NCI-H774 (cell line): ENCODE measurements around the gene GPC6.

Experiments used
- DNase-seq: peaks from one replicate; lab custom pipeline; 2025; lab: John Stamatoyannopoulos, UW

The GPC6 gene

GRCh38 chr13:94413598-94413944 is 1187.0 kb downstream of the GPC6 start:
- no peak for DNase-seq

GRCh38 chr13:94414141-94414540 is 1187.5 kb downstream of the GPC6 start:
- DNase-seq: no peak

GRCh38 chr13:94414708-94415107 is 1188.1 kb downstream of the GPC6 start:
- DNase-seq: no peak

GRCh38 chr13:94415500-94416237 is 1189.1 kb downstream of the GPC6 start:
- peak; percentile 22 for DNase-seq

GRCh38 chr13:94416454-94417080 is 1190.0 kb downstream of the GPC6 start:
- peak; percentile 66 for DNase-seq

GRCh38 chr13:94417294-94417693 is 1190.7 kb downstream of the GPC6 start:
- no peak for DNase-seq

GRCh38 chr13:94419304-94419924 is 1192.8 kb downstream of the GPC6 start:
- no peak for DNase-seq

- no peak for DNase-seq
These were observed 1193.3 kb downstream of the GPC6 start for GRCh38 chr13:94419925-94420305.

- peak; percentile 23 for DNase-seq
These were observed 1200.8 kb downstream of the GPC6 start for GRCh38 chr13:94427313-94427953.

- no peak for DNase-seq
These were observed 1205.0 kb downstream of the GPC6 start for GRCh38 chr13:94431574-94431973.

GRCh38 chr13:94431987-94432386 is 1205.4 kb downstream of the GPC6 start:
- no peak for DNase-seq

GRCh38 chr13:94433055-94433961 is 1206.7 kb downstream of the GPC6 start:
- DNase-seq: no peak

GRCh38 chr13:94435604-94436226 is 1209.1 kb downstream of the GPC6 start:
- DNase-seq: peak; percentile 31

GRCh38 chr13:94444826-94445225 is 1218.2 kb downstream of the GPC6 start:
- no peak for DNase-seq

GRCh38 chr13:94454334-94454733 is 1227.7 kb downstream of the GPC6 start:
- no peak for DNase-seq

GRCh38 chr13:94454906-94455305 is 1228.3 kb downstream of the GPC6 start:
- DNase-seq: no peak

GRCh38 chr13:94455414-94455813 is 1228.8 kb downstream of the GPC6 start:
- no peak for DNase-seq
